ENCODE data around the gene CELSR1. TPM values are rescaled to one million over a fixed set of nuclear protein-coding genes. Genes with fewer than 3 reads are reported as not detected.

The CELSR1 gene
- total RNA-seq, 1 donor from 2014 or later = 0.30 TPM

GRCh38 chr22:46352691-46353386 lies 184.6 kb downstream of the CELSR1 start:
- Mint-ChIP-seq H3K27ac (no peak overlapping the region), H3K4me1 (ENCODE audit: low read depth) (no peaks in the 10 kb centered on the region), H3K4me3 (ENCODE audit: low read depth) (no peak overlapping the region), H3K27me3 (ENCODE audit: low read depth) (no peaks in the 10 kb centered on the region), H3K36me3 (ENCODE audit: low read depth) (peaks cover 56% of the 10 kb centered on the region), H3K9me3 (no peaks in the 10 kb centered on the region)
- no peak for DNase-seq (ENCODE audit: low spot score)
- intact Hi-C loops (cut with micrococcal nuclease) = no loop called here

GRCh38 chr22:46352276-46352675 lies 185.1 kb downstream of the CELSR1 start:
- H3K27ac Mint-ChIP-seq = no peak overlapping the region
- intact Hi-C loops (cut with micrococcal nuclease) = no loop called here
- no peaks in the 10 kb centered on the region for H3K9me3 Mint-ChIP-seq
- H3K4me1 Mint-ChIP-seq (ENCODE audit: low read depth) = no peaks in the 10 kb centered on the region
- H3K36me3 Mint-ChIP-seq (ENCODE audit: low read depth) = peaks cover 59% of the 10 kb centered on the region
- H3K4me3 Mint-ChIP-seq (ENCODE audit: low read depth) = no peak overlapping the region
- no peaks in the 10 kb centered on the region for H3K27me3 Mint-ChIP-seq (ENCODE audit: low read depth)
- no peak for DNase-seq (ENCODE audit: low spot score)

- Mint-ChIP-seq H3K4me1 (ENCODE audit: low read depth) (no peaks in the 10 kb centered on the region), H3K4me3 (ENCODE audit: low read depth) (no peak overlapping the region), H3K36me3 (ENCODE audit: low read depth) (peaks cover 62% of the 10 kb centered on the region), H3K9me3 (no peaks in the 10 kb centered on the region), H3K27me3 (ENCODE audit: low read depth) (no peaks in the 10 kb centered on the region), H3K27ac (no peak overlapping the region)
- DNase-seq (ENCODE audit: low spot score) = no peak
- intact Hi-C loops (cut with micrococcal nuclease) = no loop called here
Observed at GRCh38 chr22:46351767-46352166, 185.7 kb downstream of the CELSR1 start.

GRCh38 chr22:46351131-46351735 lies 186.2 kb downstream of the CELSR1 start:
- DNase-seq (ENCODE audit: low spot score) = no peak
- H3K9me3 Mint-ChIP-seq = no peaks in the 10 kb centered on the region
- no peak overlapping the region for H3K27ac Mint-ChIP-seq
- H3K4me1 Mint-ChIP-seq (ENCODE audit: low read depth) = no peaks in the 10 kb centered on the region
- no peaks in the 10 kb centered on the region for H3K27me3 Mint-ChIP-seq (ENCODE audit: low read depth)
- intact Hi-C loops (cut with micrococcal nuclease) = no loop called here
- H3K36me3 Mint-ChIP-seq (ENCODE audit: low read depth) = peaks cover 68% of the 10 kb centered on the region
- H3K4me3 Mint-ChIP-seq (ENCODE audit: low read depth) = no peak overlapping the region

- Mint-ChIP-seq H3K27ac (no peak overlapping the region), H3K4me1 (ENCODE audit: low read depth) (no peaks in the 10 kb centered on the region), H3K36me3 (ENCODE audit: low read depth) (peaks cover 74% of the 10 kb centered on the region), H3K9me3 (no peaks in the 10 kb centered on the region), H3K4me3 (ENCODE audit: low read depth) (no peak overlapping the region), H3K27me3 (ENCODE audit: low read depth) (no peaks in the 10 kb centered on the region)
- intact Hi-C loops (cut with micrococcal nuclease) = no loop called here
- no peak for DNase-seq (ENCODE audit: low spot score)
Observed at GRCh38 chr22:46350646-46351045, 186.8 kb downstream of the CELSR1 start.

- no peaks in the 10 kb centered on the region for H3K4me1 Mint-ChIP-seq (ENCODE audit: low read depth)
- no peaks in the 10 kb centered on the region for H3K9me3 Mint-ChIP-seq
- H3K36me3 Mint-ChIP-seq (ENCODE audit: low read depth) = peaks cover 71% of the 10 kb centered on the region
- H3K27ac Mint-ChIP-seq = no peak overlapping the region
- H3K27me3 Mint-ChIP-seq (ENCODE audit: low read depth) = no peaks in the 10 kb centered on the region
- no peak overlapping the region for H3K4me3 Mint-ChIP-seq (ENCODE audit: low read depth)
- DNase-seq (ENCODE audit: low spot score) = no peak
- intact Hi-C loops (cut with micrococcal nuclease) = no loop called here
Observed at GRCh38 chr22:46350121-46350520, 187.3 kb downstream of the CELSR1 start.

- Mint-ChIP-seq H3K9me3 (no peaks in the 10 kb centered on the region), H3K4me3 (ENCODE audit: low read depth) (no peak overlapping the region), H3K27me3 (ENCODE audit: low read depth) (no peaks in the 10 kb centered on the region), H3K27ac (no peak overlapping the region), H3K36me3 (ENCODE audit: low read depth) (peaks cover 74% of the 10 kb centered on the region), H3K4me1 (ENCODE audit: low read depth) (no peaks in the 10 kb centered on the region)
- intact Hi-C loops (cut with micrococcal nuclease) = no loop called here
- no peak for DNase-seq (ENCODE audit: low spot score)
Observed at GRCh38 chr22:46349681-46350080, 187.7 kb downstream of the CELSR1 start.

GRCh38 chr22:46349238-46349637 lies 188.2 kb downstream of the CELSR1 start:
- no peaks in the 10 kb centered on the region for H3K9me3 Mint-ChIP-seq
- H3K4me1 Mint-ChIP-seq (ENCODE audit: low read depth) = no peaks in the 10 kb centered on the region
- intact Hi-C loops (cut with micrococcal nuclease) = no loop called here
- DNase-seq (ENCODE audit: low spot score) = no peak
- H3K27ac Mint-ChIP-seq = no peak overlapping the region
- H3K36me3 Mint-ChIP-seq (ENCODE audit: low read depth) = peaks cover 77% of the 10 kb centered on the region
- no peak overlapping the region for H3K4me3 Mint-ChIP-seq (ENCODE audit: low read depth)
- no peaks in the 10 kb centered on the region for H3K27me3 Mint-ChIP-seq (ENCODE audit: low read depth)

- no peak overlapping the region for H3K4me3 Mint-ChIP-seq (ENCODE audit: low read depth)
- no peak for DNase-seq (ENCODE audit: low spot score)
- no peak overlapping the region for H3K27ac Mint-ChIP-seq
- H3K27me3 Mint-ChIP-seq (ENCODE audit: low read depth) = no peaks in the 10 kb centered on the region
- H3K36me3 Mint-ChIP-seq (ENCODE audit: low read depth) = peaks cover 78% of the 10 kb centered on the region
- no peaks in the 10 kb centered on the region for H3K4me1 Mint-ChIP-seq (ENCODE audit: low read depth)
- H3K9me3 Mint-ChIP-seq = no peaks in the 10 kb centered on the region
- intact Hi-C loops (cut with micrococcal nuclease) = no loop called here
Observed at GRCh38 chr22:46348099-46348695, 189.2 kb downstream of the CELSR1 start.

- DNase-seq (ENCODE audit: low spot score) = no peak
- Mint-ChIP-seq H3K27me3 (ENCODE audit: low read depth) (no peaks in the 10 kb centered on the region), H3K27ac (no peak overlapping the region), H3K4me3 (ENCODE audit: low read depth) (no peak overlapping the region), H3K9me3 (no peaks in the 10 kb centered on the region), H3K36me3 (ENCODE audit: low read depth) (peaks cover 80% of the 10 kb centered on the region), H3K4me1 (ENCODE audit: low read depth) (no peaks in the 10 kb centered on the region)
- intact Hi-C loops (cut with micrococcal nuclease) = no loop called here
Observed at GRCh38 chr22:46347646-46348045, 189.8 kb downstream of the CELSR1 start.

- peaks cover 81% of the 10 kb centered on the region for H3K36me3 Mint-ChIP-seq (ENCODE audit: low read depth)
- no peaks in the 10 kb centered on the region for H3K9me3 Mint-ChIP-seq
Observed at GRCh38 chr22:46346680-46347405, 190.6 kb downstream of the CELSR1 start.

GRCh38 chr22:46340676-46341075 lies 196.7 kb downstream of the CELSR1 start:
- intact Hi-C loops (cut with micrococcal nuclease) = no loop called here
- Mint-ChIP-seq H3K9me3 (no peaks in the 10 kb centered on the region), H3K27ac (no peak overlapping the region), H3K27me3 (ENCODE audit: low read depth) (no peaks in the 10 kb centered on the region), H3K4me3 (ENCODE audit: low read depth) (no peak overlapping the region), H3K36me3 (ENCODE audit: low read depth) (peaks cover 78% of the 10 kb centered on the region), H3K4me1 (ENCODE audit: low read depth) (peaks cover 19% of the 10 kb centered on the region)
- no peak for DNase-seq (ENCODE audit: low spot score)

More at GRCh38 chr22:46346680-46347405, 190.6 kb downstream of the CELSR1 start:
- DNase-seq (ENCODE audit: low spot score) = no peak
- no peaks in the 10 kb centered on the region for H3K27me3 Mint-ChIP-seq (ENCODE audit: low read depth)
- no peaks in the 10 kb centered on the region for H3K4me1 Mint-ChIP-seq (ENCODE audit: low read depth)
- intact Hi-C loops (cut with micrococcal nuclease) = no loop called here
- H3K27ac Mint-ChIP-seq = no peak overlapping the region
- H3K4me3 Mint-ChIP-seq (ENCODE audit: low read depth) = no peak overlapping the region

- Mint-ChIP-seq H3K4me1 (ENCODE audit: low read depth) (peaks cover 21% of the 10 kb centered on the region), H3K9me3 (no peaks in the 10 kb centered on the region), H3K4me3 (ENCODE audit: low read depth) (no peak overlapping the region), H3K36me3 (ENCODE audit: low read depth) (peaks cover 75% of the 10 kb centered on the region), H3K27ac (no peak overlapping the region), H3K27me3 (ENCODE audit: low read depth) (no peaks in the 10 kb centered on the region)
- intact Hi-C loops (cut with micrococcal nuclease) = no loop called here
- no peak for DNase-seq (ENCODE audit: low spot score)
Observed at GRCh38 chr22:46339956-46340355, 197.5 kb downstream of the CELSR1 start.

All from activated T-helper 2 cell treated with anti-CD3 and anti-CD28 coated beads, Interferon-gamma antibody, Interleukin-2, Interleukin-4, amounts not matched to agents 10 μg/mL and 5 μg/mL and 100 μg/mL, durations not matched to agents 14 hours and 24 hours and 36 hours (primary cell).